Measurements from ENCODE around the gene TMEM245.

TMEM245 gene

GRCh38 chr9:109119439-109120203 lies at the start of gene TMEM245:
TMEM245 (minus strand) TSS chr9:109119947; CDS start chr9:109119913, 34 bp downstream.
- DNase-seq (ENCODE audit: low read depth in 3 of 3): peak; percentile 82 to 90 (median 89)

- no peak for DNase-seq (ENCODE audit: low read depth in 3 of 3)
Measured at GRCh38 chr9:109168170-109168569, 48.4 kb upstream of the TMEM245 start.

DNA sequence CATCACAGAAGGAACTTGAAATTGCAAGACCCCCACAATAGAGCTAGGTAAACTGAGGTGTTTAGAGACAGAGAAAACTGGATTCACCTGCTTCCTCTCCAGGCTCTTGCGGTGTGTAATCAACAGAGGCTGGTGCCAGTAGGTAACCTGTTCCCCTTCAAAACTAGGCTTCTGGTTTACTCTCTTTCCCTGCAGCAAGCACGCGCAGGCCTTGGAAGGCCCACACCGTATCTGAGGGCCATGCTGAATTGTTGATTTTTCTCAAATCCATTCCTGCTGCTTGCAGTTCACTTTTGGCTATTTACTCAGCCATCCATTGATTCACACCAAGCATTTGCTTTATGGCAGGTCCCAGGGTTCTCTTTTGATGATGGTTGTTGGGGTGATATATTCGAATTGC lies 48.0 kb upstream of the TMEM245 start:
- DNase-seq (ENCODE audit: low read depth in 3 of 3): no peak

DNA sequence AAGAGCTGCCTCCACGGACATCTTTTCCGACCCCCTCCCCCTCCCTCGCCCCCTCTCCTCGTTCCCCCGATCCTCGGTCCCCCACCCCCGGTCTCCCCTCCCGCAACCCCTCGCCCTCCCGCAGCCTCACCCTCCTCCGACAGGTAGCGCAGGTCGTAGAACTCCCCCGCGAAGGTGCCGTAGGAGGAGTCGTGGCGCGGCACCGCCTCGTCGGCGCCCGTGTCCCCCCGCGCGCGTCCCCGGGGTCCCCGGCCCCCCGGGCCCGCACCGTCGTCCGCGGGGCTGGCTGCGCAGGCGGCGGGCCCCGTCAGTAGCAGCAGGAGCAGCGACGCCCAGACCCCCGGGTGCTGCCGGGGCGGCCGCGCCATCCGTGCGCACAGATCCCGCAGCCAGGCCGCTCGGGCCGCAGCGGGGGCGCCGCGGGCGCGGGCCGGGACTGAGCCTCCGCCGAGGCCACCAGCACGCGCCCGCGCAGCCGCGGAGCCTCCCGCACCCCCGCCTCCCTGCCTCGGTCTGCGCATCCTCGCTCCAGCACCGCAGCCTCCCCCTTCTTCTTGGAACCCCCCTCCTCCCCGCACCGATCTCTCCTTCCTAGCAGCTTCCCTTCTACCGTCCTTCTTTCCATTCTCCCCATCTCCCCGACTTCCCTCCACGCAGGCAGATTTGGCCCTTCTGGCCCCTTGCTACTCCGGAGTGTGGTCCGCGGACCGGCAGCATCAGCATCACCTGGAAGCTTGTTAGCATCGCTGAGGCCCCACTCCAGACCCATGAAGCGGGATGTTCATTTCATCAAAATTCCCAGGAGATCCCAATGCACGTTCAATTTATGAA lies 47.2 kb upstream of the TMEM245 start, which contains the start of gene FRRS1L:
FRRS1L (minus strand) TSS at position 479 of the 831 bp plus-strand sequence; CDS start at position 368, 111 bp downstream.
- DNase-seq (ENCODE audit: low read depth in 3 of 3): no peak

DNA sequence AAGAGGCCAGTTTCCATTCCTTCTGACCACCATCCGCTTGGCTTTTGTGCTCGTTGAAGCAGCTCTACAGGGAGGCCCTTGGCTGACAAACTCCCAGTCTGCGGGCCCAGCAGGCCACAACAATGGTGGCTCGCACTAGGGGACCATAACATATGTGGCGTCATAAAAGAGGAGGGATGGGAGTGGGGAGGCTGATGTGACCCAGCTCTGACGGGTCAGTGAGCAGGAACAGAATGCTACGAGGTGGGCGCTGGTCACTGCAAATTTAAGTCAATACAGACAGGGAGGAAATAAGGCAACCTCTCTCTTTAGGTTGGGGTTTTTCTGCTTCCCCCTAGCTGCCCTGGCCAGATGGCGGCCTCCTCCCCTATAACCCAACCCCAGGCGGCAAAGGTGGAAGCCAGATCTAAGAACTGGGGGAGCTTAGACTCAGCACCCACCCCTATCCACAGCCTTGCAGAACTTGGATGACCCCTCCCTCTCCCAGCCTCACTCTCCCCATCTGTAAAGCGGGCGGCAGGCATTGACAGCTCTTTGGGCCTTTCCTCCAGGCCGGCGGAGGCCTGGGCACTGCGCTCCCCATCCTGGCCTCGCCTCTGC lies 46.5 kb upstream of the TMEM245 start:
- DNase-seq (ENCODE audit: low read depth in 3 of 3): no peak

- no peak for DNase-seq (ENCODE audit: low read depth in 3 of 3)
Measured at GRCh38 chr9:109164042-109164441, 44.3 kb upstream of the TMEM245 start.

DNA sequence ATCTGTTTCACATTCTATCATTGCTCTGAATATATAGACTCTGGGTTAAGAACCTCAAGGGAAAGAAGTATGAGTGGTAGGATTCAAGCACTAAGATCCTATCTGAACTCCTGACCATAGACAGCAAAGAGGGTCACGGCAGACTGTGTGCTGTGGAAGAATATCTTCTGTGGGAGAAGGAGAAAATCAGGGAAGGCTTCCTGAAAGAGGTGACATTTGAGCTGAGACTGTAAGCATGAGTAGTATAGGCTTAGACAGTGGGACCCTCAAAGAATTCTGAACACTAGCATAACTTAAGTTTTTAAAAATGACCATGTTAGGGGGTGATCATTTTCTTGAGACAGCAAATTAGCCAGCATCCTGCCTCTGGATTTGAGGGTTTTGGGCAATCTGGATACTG lies 43.4 kb upstream of the TMEM245 start:
- DNase-seq (ENCODE audit: low read depth in 3 of 3): no peak

- DNase-seq (ENCODE audit: low read depth in 3 of 3): no peak
Measured at GRCh38 chr9:109162677-109163076, 42.9 kb upstream of the TMEM245 start.

GRCh38 chr9:109161471-109161870 lies 41.7 kb upstream of the TMEM245 start:
- no peak for DNase-seq (ENCODE audit: low read depth in 3 of 3)

DNA sequence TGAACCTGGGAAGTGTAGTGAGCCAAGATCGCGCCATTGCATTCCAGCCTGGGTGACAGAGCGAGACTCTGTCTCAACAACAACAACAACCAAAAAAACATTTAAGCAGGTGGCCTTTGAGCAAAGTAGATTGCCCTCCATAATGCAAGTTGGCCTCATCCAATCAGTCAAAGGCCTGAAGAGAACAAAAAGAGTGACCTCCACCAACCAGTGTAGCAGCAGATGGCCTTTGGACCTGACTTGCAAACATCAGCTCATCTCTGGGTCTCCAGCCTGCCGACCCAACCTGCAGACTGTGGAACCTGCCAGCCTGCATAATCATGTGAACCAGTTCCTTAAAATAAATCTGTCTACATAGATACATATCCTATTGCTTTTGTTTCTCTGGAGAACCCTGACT lies 39.8 kb upstream of the TMEM245 start:
- no peak for DNase-seq (ENCODE audit: low read depth in 3 of 3)

- DNase-seq (ENCODE audit: low read depth in 3 of 3): no peak
Measured at GRCh38 chr9:109158651-109159050, 38.9 kb upstream of the TMEM245 start.

- no peak for DNase-seq (ENCODE audit: low read depth in 3 of 3)
Measured at GRCh38 chr9:109156708-109157107, 37.0 kb upstream of the TMEM245 start.

GRCh38 chr9:109150925-109151545 lies 31.3 kb upstream of the TMEM245 start:
- no peak for DNase-seq (ENCODE audit: low read depth in 3 of 3)

- no peak for DNase-seq (ENCODE audit: low read depth in 3 of 3)
Measured at GRCh38 chr9:109149722-109150121, 30.0 kb upstream of the TMEM245 start.

DNA sequence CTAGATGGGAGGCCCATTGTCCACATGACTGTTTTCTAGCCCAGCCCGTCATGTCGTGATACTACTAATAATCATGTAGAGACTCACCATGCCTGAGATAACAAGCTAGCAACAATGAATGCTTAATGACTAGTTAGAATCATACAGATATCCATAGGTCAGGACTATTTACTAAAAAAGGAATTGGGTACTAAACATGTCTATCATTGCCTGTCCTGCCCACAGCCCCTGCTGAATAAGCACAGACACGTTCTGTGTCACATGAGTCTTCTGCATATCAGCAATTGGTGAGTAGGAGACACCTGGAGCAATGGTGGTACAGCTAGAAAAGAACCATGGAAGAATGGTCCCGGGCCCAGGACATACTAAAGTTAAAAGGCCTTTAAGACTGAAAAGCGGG lies 29.3 kb upstream of the TMEM245 start:
- no peak for DNase-seq (ENCODE audit: low read depth in 3 of 3)

GRCh38 chr9:109145051-109145450 lies 25.3 kb upstream of the TMEM245 start:
- DNase-seq (ENCODE audit: low read depth in 3 of 3): no peak

- no peak for DNase-seq (ENCODE audit: low read depth in 3 of 3)
Measured at GRCh38 chr9:109143881-109144562, 24.3 kb upstream of the TMEM245 start.

DNA sequence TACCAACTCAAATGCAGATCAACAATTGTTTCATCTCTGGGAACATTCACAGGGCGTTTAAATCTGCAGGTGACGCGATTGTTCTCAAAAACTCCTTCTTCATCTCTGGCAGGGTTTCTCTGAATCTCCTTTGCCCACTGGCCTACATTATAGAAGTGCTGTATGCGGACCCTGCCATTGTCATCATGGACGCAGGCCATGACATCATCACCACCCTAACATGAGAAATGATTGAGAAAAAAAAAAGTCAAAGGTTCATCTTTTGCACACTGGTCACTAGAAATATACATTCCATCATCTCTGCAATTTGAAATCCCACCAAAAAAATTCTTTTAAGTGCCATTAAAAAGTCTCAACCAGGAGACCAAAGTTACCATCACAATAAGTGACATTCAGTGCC lies 21.6 kb upstream of the TMEM245 start:
- no peak for DNase-seq (ENCODE audit: low read depth in 3 of 3)

GRCh38 chr9:109139851-109140250 lies 20.1 kb upstream of the TMEM245 start:
- DNase-seq (ENCODE audit: low read depth in 3 of 3): no peak

DNA sequence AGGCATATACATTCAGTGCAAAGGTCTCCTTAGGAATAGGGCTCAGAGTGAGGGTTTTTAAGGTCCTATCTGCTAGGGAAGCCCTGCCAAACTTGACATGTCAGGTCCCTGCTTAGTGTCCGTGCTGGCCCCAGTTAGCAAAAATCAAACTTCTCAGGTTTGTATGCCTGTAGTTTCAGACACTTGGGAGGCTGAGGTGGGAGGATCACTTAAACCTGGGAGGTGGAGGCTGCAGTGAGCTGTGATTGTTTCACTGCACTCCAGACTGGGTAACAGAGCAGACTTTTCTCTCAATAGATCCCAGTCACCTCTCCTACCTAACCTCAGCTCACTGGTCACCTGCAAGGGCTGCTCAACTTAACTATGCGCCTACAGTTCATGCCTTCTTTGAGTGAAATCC lies 18.7 kb upstream of the TMEM245 start:
- DNase-seq (ENCODE audit: low read depth in 3 of 3): no peak

GRCh38 chr9:109134167-109134578 lies 14.4 kb upstream of the TMEM245 start:
- no peak for DNase-seq (ENCODE audit: low read depth in 3 of 3)

Data from stimulated activated CD4-positive, alpha-beta T cell treated with anti-CD3 and anti-CD28 coated beads, TNF-alpha, amount 100 ng/mL, for 4 hours (primary cell).